ENCODE results near the gene ZNF385B. TPM values are rescaled to one million over a fixed set of nuclear protein-coding genes. Genes with fewer than 3 reads are reported as not detected.

ZNF385B gene
- total and polyA plus RNA-seq, 2 donors (not counting 1 experiment from before 2014, with no cell fraction given), result not detected

DNA sequence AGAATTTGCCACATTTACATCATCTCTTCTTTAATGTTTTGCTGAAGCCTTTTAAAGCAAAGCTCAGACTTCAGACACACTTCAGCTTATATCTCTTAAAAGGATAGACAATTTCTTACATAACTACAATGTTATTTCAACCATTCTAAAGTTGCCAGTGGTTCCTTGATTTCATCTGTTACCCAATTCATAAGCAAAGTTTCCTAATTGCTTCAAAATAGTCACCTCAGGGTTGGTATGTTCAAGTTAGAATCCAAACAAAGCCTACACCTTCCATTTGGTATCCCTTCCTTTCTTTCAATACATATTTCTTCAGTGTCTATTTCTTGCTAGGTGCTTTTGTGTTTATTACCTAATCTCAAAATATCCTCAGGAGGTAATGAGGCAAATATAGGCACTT, 60.6 kb downstream of the ZNF385B start:
- Mint-ChIP-seq H3K27me3 (peaks cover 4% of the 10 kb centered on the region), H3K27ac (no peak overlapping the region), H3K9me3 (ENCODE audit: insufficient read depth) (no peaks in the 10 kb centered on the region), H3K4me1 (no peaks in the 10 kb centered on the region), H3K4me3 (no peak overlapping the region)
- no peaks in the 10 kb centered on the region for H3K36me3 ChIP-seq (replicated peaks in 1 of 2; ENCODE audit: control extremely low read depth in 1 of 2, control insufficient read depth in 1 of 2, extremely low read depth in 1 of 2, insufficient read depth in 2 of 2, low read length in 1 of 2)
- TF ChIP-seq, protein P1, sequence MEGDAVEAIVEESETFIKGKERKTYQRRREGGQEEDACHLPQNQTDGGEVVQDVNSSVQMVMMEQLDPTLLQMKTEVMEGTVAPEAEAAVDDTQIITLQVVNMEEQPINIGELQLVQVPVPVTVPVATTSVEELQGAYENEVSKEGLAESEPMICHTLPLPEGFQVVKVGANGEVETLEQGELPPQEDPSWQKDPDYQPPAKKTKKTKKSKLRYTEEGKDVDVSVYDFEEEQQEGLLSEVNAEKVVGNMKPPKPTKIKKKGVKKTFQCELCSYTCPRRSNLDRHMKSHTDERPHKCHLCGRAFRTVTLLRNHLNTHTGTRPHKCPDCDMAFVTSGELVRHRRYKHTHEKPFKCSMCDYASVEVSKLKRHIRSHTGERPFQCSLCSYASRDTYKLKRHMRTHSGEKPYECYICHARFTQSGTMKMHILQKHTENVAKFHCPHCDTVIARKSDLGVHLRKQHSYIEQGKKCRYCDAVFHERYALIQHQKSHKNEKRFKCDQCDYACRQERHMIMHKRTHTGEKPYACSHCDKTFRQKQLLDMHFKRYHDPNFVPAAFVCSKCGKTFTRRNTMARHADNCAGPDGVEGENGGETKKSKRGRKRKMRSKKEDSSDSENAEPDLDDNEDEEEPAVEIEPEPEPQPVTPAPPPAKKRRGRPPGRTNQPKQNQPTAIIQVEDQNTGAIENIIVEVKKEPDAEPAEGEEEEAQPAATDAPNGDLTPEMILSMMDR (IDR thresholded peaks at IDR 0.05), result no peak
- no peak for TF ChIP-seq EZH2 (IDR thresholded peaks at IDR 0.05; ENCODE audit: borderline replicate concordance, insufficient read depth, low read depth, low read length, poor library complexity, severe bottlenecking)
- H3K9me3 ChIP-seq (ENCODE audit: control extremely low read depth in 1 of 3, control insufficient read depth in 2 of 3, insufficient read depth in 1 of 3, low read length in 2 of 3), result no peaks in the 10 kb centered on the region
- peaks cover 0 to 7% (median 0%) of the 10 kb centered on the region in 4 experiments for H3K27me3 ChIP-seq (replicated peaks in 1 of 4; ENCODE audit: control extremely low read depth in 1 of 4, control insufficient read depth in 3 of 4, insufficient read depth in 4 of 4, low read length in 3 of 4)
- H3K4me1 ChIP-seq (ENCODE audit: control insufficient read depth in 2 of 2, insufficient read depth in 2 of 2, low read length in 2 of 2), result no peaks in the 10 kb centered on the region
- intact Hi-C loops (cut with micrococcal nuclease), result no loop called here
- H3K9ac ChIP-seq (ENCODE audit: low read length), result no peak overlapping the region
- CTCF ChIA-PET, result no interaction called here
- H3K27ac ChIP-seq (ENCODE audit: low read length in 2 of 2), result no peak overlapping the region
- H4K20me1 ChIP-seq (ENCODE audit: control insufficient read depth, insufficient read depth, low read length, poor library complexity, severe bottlenecking), result no peaks in the 10 kb centered on the region
- H3K79me2 ChIP-seq (ENCODE audit: control insufficient read depth, insufficient read depth, low read length), result no peaks in the 10 kb centered on the region
- ATAC-seq (ENCODE audit: low read depth) (no peak), DNase-seq (no peak)
- H3K4me2 ChIP-seq (replicated peaks; ENCODE audit: low read depth, low read length, poor library complexity, severe bottlenecking), result no peak overlapping the region
- no peak overlapping the region for H3K4me3 ChIP-seq (ENCODE audit: control extremely low read depth in 1 of 5, extremely low read depth in 1 of 5, insufficient read depth in 1 of 5, low read depth in 2 of 5, low read length in 4 of 5)
- POLR2A ChIA-PET, result no interaction called here
- H2AFZ ChIP-seq (ENCODE audit: insufficient read depth, low read depth, low read length, poor library complexity, severe bottlenecking), result no peak overlapping the region

DNA sequence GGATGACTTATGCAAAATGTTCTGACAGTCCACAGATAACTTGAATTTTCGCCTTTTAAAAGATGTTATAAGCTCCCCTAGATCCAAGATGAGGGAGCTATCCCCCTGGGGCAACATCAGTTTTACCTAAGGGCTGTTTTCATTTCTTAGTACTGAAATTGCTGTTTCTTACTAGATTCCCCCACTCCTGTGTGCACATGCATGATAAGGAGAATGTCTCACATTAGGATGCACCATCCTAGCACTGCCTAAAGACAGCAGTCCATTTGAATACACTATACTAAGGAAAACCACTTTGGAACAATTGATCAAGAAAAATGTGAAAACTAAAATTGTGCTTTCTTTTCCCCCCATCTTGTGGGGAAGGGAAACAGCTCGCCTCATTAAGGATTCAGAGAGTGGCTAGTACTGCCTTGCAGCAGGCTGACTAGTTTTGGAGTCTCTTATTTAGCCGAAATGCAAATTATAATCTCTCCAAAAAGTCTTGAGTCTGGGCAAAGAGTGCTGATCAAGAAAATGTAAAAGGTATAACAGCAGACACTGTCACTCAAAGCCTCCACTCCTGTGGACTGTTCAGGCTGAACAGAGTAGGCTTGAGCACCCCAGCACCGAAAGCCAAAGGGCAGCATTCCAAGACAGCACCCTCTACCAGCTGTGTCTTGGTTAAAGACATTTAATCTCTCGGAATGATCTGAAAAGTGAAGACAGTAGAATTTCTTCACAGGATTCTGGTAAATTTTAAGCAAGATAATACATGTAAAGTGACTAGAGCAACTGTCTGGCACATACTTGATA, 65.0 kb downstream of the ZNF385B start:
- ATAC-seq (ENCODE audit: low read depth), result no peak
- ChIA-PET CTCF (no interaction called here), POLR2A (no interaction called here)
- H3K27ac Mint-ChIP-seq, result no peak overlapping the region
- no peaks in the 10 kb centered on the region for H3K9me3 Mint-ChIP-seq (ENCODE audit: insufficient read depth)
- H3K36me3 ChIP-seq (replicated peaks in 1 of 2; ENCODE audit: control extremely low read depth in 1 of 2, control insufficient read depth in 1 of 2, extremely low read depth in 1 of 2, insufficient read depth in 2 of 2, low read length in 1 of 2), result no peaks in the 10 kb centered on the region
- no peaks in the 10 kb centered on the region for H3K27me3 Mint-ChIP-seq
- H2AFZ ChIP-seq (ENCODE audit: insufficient read depth, low read depth, low read length, poor library complexity, severe bottlenecking), result no peak overlapping the region
- TF ChIP-seq, protein P1 (IDR thresholded peaks at IDR 0.05), result no peak
- no peak for TF ChIP-seq EZH2 (IDR thresholded peaks at IDR 0.05; ENCODE audit: borderline replicate concordance, insufficient read depth, low read depth, low read length, poor library complexity, severe bottlenecking)
- no peaks in the 10 kb centered on the region for H4K20me1 ChIP-seq (ENCODE audit: control insufficient read depth, insufficient read depth, low read length, poor library complexity, severe bottlenecking)
- intact Hi-C loops (cut with micrococcal nuclease), result no loop called here
- H3K27me3 ChIP-seq (replicated peaks in 1 of 4; ENCODE audit: control extremely low read depth in 1 of 4, control insufficient read depth in 3 of 4, insufficient read depth in 4 of 4, low read length in 3 of 4), result no peaks in the 10 kb centered on the region
- DNase-seq, result no peak
- no peaks in the 10 kb centered on the region for H3K4me1 ChIP-seq (ENCODE audit: control insufficient read depth in 2 of 2, insufficient read depth in 2 of 2, low read length in 2 of 2)
- H3K79me2 ChIP-seq (ENCODE audit: control insufficient read depth, insufficient read depth, low read length), result no peaks in the 10 kb centered on the region
- no peak overlapping the region for H3K27ac ChIP-seq (ENCODE audit: low read length in 2 of 2)
- H3K4me3 Mint-ChIP-seq, result no peak overlapping the region
- H3K4me2 ChIP-seq (replicated peaks; ENCODE audit: low read depth, low read length, poor library complexity, severe bottlenecking), result no peak overlapping the region
- H3K9me3 ChIP-seq (ENCODE audit: control extremely low read depth in 1 of 3, control insufficient read depth in 2 of 3, insufficient read depth in 1 of 3, low read length in 2 of 3), result peaks cover 0 to 2% (median 0%) of the 10 kb centered on the region in 3 donors
- no peak overlapping the region for H3K4me3 ChIP-seq (ENCODE audit: control extremely low read depth in 1 of 5, extremely low read depth in 1 of 5, insufficient read depth in 1 of 5, low read depth in 2 of 5, low read length in 4 of 5)
- H3K9ac ChIP-seq (ENCODE audit: low read length), result no peak overlapping the region
- H3K4me1 Mint-ChIP-seq, result no peaks in the 10 kb centered on the region
- WGBS (ENCODE audit: insufficient coverage), result no CpG with 5 or more reads among the region's 5 CpGs

All from B cell (primary cell).